Left lung (tissue), 10 donors: Measurements from ENCODE around the gene ATG9B. TPM values are rescaled to one million over a fixed set of nuclear protein-coding genes. Genes with fewer than 3 reads are reported as not detected.
"Not testable (repeated sequence)": the region's sequence is repeated elsewhere in the genome, so short reads cannot be mapped to it uniquely, and the experiment has no call there.

Experiments used
- ATAC-seq: fragments of 200-7000 bp; cut with Tn5 transposase; one replicate; pipeline ENCODE4 v1.9.1; 2020; ENCODE audit warnings: moderate library complexity
- DNase-seq, 4 donors: peaks; one replicate each; pipeline ENCODE4 v3.0.0-alpha.2; 2013 to 2020
- H3K27ac ChIP-seq, 2 donors: fragments of 200-600 bp; sonication (generic) in 1 of 2; one replicate each; pipeline versions ENCODE4 v1.5.0 to v1.8.0; 2020 to 2021
- H3K27me3 ChIP-seq, 2 donors: fragments of 200-600 bp; sonication (generic) in 1 of 2; one replicate each; pipeline versions ENCODE4 v1.5.0 to v1.8.0; 2020 to 2021
- H3K36me3 ChIP-seq, 2 donors: fragments of 200-600 bp; sonication (generic) in 1 of 2; one replicate each; pipeline versions ENCODE4 v1.5.0 to v1.8.0; 2020 to 2021
- H3K4me1 ChIP-seq, 2 donors: fragments of 200-600 bp; one replicate each; pipeline ENCODE4 v1.8.0; 2021
- H3K4me3 ChIP-seq, 2 donors: fragments of 200-600 bp; sonication (generic) in 1 of 2; one replicate each; pipeline versions ENCODE4 v1.5.0 to v1.8.0; 2020 to 2021; ENCODE audit warnings: mild to moderate bottlenecking in 1 of 2
- H3K9me3 ChIP-seq, 2 donors: fragments of 200-600 bp; sonication (generic) in 1 of 2; one replicate each; pipeline versions ENCODE4 v1.5.0 to v1.8.0; 2020 to 2021
- CTCF ChIP-seq, 2 donors: fragments of 200-600 bp; sonication (generic) in 1 of 2; IDR thresholded peaks; one replicate each; pipeline versions ENCODE4 v1.5.0 to v1.8.0; 2021; ENCODE audit warnings: antibody characterized with exemption in 2 of 2
- intact Hi-C, 2 donors: fragments of 100-400 bp; cut with DNase I; formaldehyde crosslinking; loops; one replicate each; pipeline versions ENCODE4 v1.11.2 to v1.14.2; 2022
- polyA plus RNA-seq, 6 donors: library from polyadenylated mRNA; unstranded; fragments of 120-200 nt; gene quantifications; one replicate each; pipeline ENCODE4 v1.2.1, GENCODE V29; 2013; ENCODE audit not compliant: insufficient read length in 6 of 6
- total RNA-seq, 2 donors: library from RNA; stranded (reverse); fragmentation: NEBNext Ultra II Directional; extraction: Animal tissue kit (Norgen Biotek cat#: 25700); gene quantifications; one replicate each; pipeline ENCODE4 v1.2.1, GENCODE V29; 2021
- donor health status: DM: no; HTN: yes; CAD: no.
- donor health status: DM: no; HTN: no; CAD: no.

The ATG9B gene
- total and polyA plus RNA-seq, 8 donors, result 0.68 to 7.1 (median 3.6) TPM

DNA sequence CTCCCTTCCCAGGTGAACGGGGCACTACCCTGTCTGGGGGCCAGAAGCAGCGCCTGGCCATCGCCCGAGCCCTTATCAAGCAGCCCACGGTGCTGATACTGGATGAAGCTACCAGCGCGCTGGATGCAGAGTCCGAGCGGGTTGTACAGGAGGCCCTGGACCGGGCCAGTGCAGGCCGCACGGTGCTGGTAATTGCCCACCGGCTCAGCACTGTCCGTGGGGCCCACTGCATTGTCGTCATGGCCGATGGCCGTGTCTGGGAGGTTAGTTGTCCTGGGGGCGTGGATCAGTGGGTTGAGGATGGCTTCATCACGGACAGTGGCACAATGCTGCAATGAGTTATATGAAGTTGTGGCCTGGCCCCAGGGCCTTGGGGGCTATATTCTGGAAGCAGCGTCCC lies 19.7 kb upstream of the ATG9B start:
- peaks cover 9 to 18% of the 10 kb centered on the region in 2 donors for H3K4me1 ChIP-seq
- TF ChIP-seq CTCF (IDR thresholded peaks at IDR 0.05), result no peak
- no peak overlapping the region for H3K4me3 ChIP-seq
- intact Hi-C loops, result no loop called here
- no peak overlapping the region for H3K27ac ChIP-seq
- H3K36me3 ChIP-seq, result peaks cover 0 to 38% of the 10 kb centered on the region in 2 donors
- no peaks in the 10 kb centered on the region for H3K27me3 ChIP-seq
- DNase-seq (no peak), ATAC-seq (no peak)
- H3K9me3 ChIP-seq, result no peaks in the 10 kb centered on the region

- ATAC-seq, intact Hi-C loops: not testable (repeated sequence)
Observed at GRCh38 chr7:151043449-151043848, 19.2 kb upstream of the ATG9B start.

DNA sequence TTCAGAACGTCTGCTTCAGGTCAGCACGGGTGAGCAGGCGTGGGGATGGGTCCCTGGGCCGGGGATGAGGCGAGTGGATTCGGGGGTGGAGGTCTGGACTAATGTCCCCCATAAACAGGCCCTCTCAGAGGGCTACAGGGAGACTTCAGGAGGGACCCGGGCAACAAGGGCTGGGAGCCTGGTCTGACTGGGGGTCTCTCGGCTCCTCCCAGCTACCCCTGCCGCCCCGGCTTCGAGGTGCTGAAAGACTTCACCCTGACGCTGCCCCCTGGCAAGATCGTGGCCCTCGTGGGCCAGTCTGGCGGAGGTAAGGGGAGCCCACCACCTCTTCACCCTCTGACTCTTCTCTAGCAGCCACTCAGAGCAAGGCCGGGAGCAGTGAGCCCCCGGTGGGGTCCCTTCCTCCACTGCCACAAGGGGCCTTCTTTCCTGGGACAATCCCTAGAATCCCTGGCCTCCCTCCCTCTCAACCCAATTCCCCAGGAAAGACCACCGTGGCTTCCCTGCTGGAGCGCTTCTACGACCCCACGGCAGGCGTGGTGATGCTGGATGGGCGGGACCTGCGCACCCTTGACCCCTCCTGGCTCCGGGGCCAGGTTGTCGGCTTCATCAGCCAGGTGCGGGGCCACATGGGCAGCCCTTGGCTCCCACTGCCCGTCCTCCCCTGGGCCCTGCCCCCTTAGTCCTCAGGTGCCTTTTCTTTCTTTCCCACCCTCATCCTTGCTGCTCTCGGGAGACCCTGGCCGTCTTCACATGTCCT lies 16.5 kb upstream of the ATG9B start:
- DNase-seq, result no peak
- H3K36me3 ChIP-seq, result peaks cover 0 to 55% of the 10 kb centered on the region in 2 donors
- no peak for ATAC-seq
- peaks cover 12 to 22% of the 10 kb centered on the region in 2 donors for H3K4me1 ChIP-seq
- intact Hi-C loops, result no loop called here
- no peaks in the 10 kb centered on the region for H3K27me3 ChIP-seq
- no peaks in the 10 kb centered on the region for H3K9me3 ChIP-seq
- TF ChIP-seq CTCF (IDR thresholded peaks at IDR 0.05), result no peak
- H3K4me3 ChIP-seq, result no peak overlapping the region
- no peak overlapping the region for H3K27ac ChIP-seq

More at GRCh38 chr7:151043449-151043848, 19.2 kb upstream of the ATG9B start:
- not testable (repeated sequence) for H3K27ac ChIP-seq, DNase-seq, H3K27me3 ChIP-seq, H3K9me3 ChIP-seq, H3K4me3 ChIP-seq
- Histone ChIP-seq H3K36me3 (peaks cover 0 to 38% of the 10 kb centered on the region in 2 donors), H3K4me1 (peaks cover 15 to 24% of the 10 kb centered on the region in 2 donors)

GRCh38 chr7:151039850-151040548 lies 15.7 kb upstream of the ATG9B start:
- Histone ChIP-seq H3K27me3 (no peaks in the 10 kb centered on the region), H3K36me3 (peaks cover 0 to 55% of the 10 kb centered on the region in 2 donors), H3K27ac (peak overlapping the region in 1 of 2 donors; percentile 55), H3K9me3 (no peaks in the 10 kb centered on the region), H3K4me3 (no peak overlapping the region), H3K4me1 (peaks cover 12 to 22% of the 10 kb centered on the region in 2 donors)
- DNase-seq, result no peak
- no peak for TF ChIP-seq CTCF (IDR thresholded peaks at IDR 0.05)
- intact Hi-C loops, result no loop called here
- peak; percentile 8 for ATAC-seq

- intact Hi-C loops, result no loop called here
- peak; percentile 86 for ATAC-seq
- no peaks in the 10 kb centered on the region for H3K27me3 ChIP-seq
- no peak overlapping the region for H3K4me3 ChIP-seq
- H3K9me3 ChIP-seq, result no peaks in the 10 kb centered on the region
- H3K36me3 ChIP-seq, result peaks cover 0 to 55% of the 10 kb centered on the region in 2 donors
- peaks cover 12 to 22% of the 10 kb centered on the region in 2 donors for H3K4me1 ChIP-seq
- DNase-seq, result peak in 3 of 4 donors; percentile 19 to 94 (median 85)
- peak overlapping the region; percentile 55 to 71 for H3K27ac ChIP-seq
- no peak for TF ChIP-seq CTCF (IDR thresholded peaks at IDR 0.05)
Observed at GRCh38 chr7:151038951-151039849, 14.9 kb upstream of the ATG9B start.
